ENCODE results near the gene ZBTB40.

The ZBTB40 gene

GRCh38 chr1:22536506-22536905, 84.9 kb downstream of the ZBTB40 start:
- DNase-seq: no peak

GRCh38 chr1:22537441-22538139, 85.9 kb downstream of the ZBTB40 start:
- no peak for DNase-seq

GRCh38 chr1:22539510-22540118, 88.0 kb downstream of the ZBTB40 start:
- no peak for DNase-seq

- DNase-seq: no peak
Measured at GRCh38 chr1:22540337-22540736, 88.7 kb downstream of the ZBTB40 start.

- no peak for DNase-seq
Measured at GRCh38 chr1:22542886-22543285, 91.2 kb downstream of the ZBTB40 start.

GRCh38 chr1:22543679-22544078, 92.0 kb downstream of the ZBTB40 start:
- no peak for DNase-seq

GRCh38 chr1:22544606-22545005, 93.0 kb downstream of the ZBTB40 start:
- no peak for DNase-seq

GRCh38 chr1:22545141-22545540, 93.5 kb downstream of the ZBTB40 start:
- DNase-seq: no peak

GRCh38 chr1:22547186-22547817, 95.7 kb downstream of the ZBTB40 start:
- no peak for DNase-seq

GRCh38 chr1:22547818-22548462, 96.3 kb downstream of the ZBTB40 start:
- DNase-seq: no peak

GRCh38 chr1:22550021-22550420, 98.4 kb downstream of the ZBTB40 start:
- DNase-seq: no peak

GRCh38 chr1:22551591-22551990, 99.9 kb downstream of the ZBTB40 start:
- no peak for DNase-seq

GRCh38 chr1:22552021-22552420, 100.4 kb downstream of the ZBTB40 start:
- DNase-seq: no peak

GRCh38 chr1:22553104-22553880, 101.6 kb downstream of the ZBTB40 start:
- no peak for DNase-seq

GRCh38 chr1:22553991-22554522, 102.4 kb downstream of the ZBTB40 start:
- DNase-seq: no peak

- no peak for DNase-seq
Measured at GRCh38 chr1:22555371-22555656, 103.7 kb downstream of the ZBTB40 start.

- DNase-seq: no peak
Measured at GRCh38 chr1:22556391-22557104, 104.9 kb downstream of the ZBTB40 start.

GRCh38 chr1:22557341-22557950, 105.8 kb downstream of the ZBTB40 start:
- no peak for DNase-seq

GRCh38 chr1:22562584-22563583, 111.2 kb downstream of the ZBTB40 start, which contains the start of gene EPHA8:
Gene EPHA8, plus strand, starts transcription at chr1:22563489. Its CDS starts 147 bp downstream, at chr1:22563636.
- DNase-seq: no peak
